Measurements from ENCODE around the gene MEF2A. TPM values are rescaled to one million over a fixed set of nuclear protein-coding genes. Genes with fewer than 3 reads are reported as not detected.

MEF2A gene
- total RNA-seq, 4 donors from 2014 or later = 16.9 to 47.5 (median 24.3) TPM

DNA sequence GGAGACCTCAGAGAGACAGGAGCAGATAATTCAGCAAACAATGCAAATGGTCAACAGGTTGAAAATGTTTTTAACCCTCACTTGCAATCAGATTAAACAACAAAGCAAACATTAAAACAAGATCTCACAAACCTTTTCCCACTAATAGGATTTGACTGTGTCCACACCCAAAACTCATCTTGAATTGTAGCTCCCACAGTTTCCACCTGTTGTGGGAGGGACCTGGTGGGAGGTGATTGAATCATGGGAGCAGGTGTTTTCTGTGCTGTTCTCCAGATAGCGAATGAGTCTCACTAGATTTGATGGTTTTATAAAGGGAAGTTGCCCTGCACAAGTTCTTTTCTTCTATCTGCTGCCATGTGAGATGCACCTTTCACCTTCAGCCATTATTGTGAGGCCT, 168.8 kb downstream of the MEF2A start:
- Histone ChIP-seq H3K27ac (peak overlapping the region in 1 of 4 donors; percentile 85), H3K4me3 (no peak overlapping the region), H3K9me3 (no peaks in the 10 kb centered on the region), H3K27me3 (no peaks in the 10 kb centered on the region), H3K4me1 (peaks cover 5 to 38% (median 18%) of the 10 kb centered on the region in 3 donors), H3K36me3 (peaks cover 0 to 3% (median 0%) of the 10 kb centered on the region in 3 donors)
- intact Hi-C loops (cut with DNase I) = no loop called here
- 80 to 100% methylated on average over 1 of the region's 1 CpG for WGBS, 2 donors
- TF ChIP-seq CTCF (IDR thresholded peaks at IDR 0.05) (no peak), POLR2A (IDR thresholded peaks at IDR 0.05) (no peak)
- DNase-seq = no peak

DNA sequence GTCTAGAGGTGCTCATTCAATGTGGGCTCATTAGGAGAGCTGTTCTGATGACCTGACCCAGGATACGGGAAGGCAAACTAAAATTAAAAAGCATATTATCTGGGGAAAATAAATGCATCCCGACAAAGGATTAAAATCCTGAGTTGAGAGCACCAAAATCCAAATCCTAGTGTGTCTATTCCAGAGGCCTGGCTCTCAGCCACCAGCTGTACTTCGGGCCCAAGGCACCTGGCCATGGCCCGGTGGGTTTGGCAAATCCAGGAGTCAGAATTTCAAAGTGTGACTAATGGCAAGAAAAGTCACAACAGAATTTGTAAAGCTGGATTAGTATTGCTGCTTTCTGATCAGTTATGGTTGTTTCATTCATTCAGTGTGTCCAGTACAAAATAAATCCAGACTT, 170.1 kb downstream of the MEF2A start:
- no peak for TF ChIP-seq CTCF (IDR thresholded peaks at IDR 0.05)
- no peak for TF ChIP-seq POLR2A (IDR thresholded peaks at IDR 0.05)
- Histone ChIP-seq H3K27ac (no peak overlapping the region), H3K36me3 (no peaks in the 10 kb centered on the region), H3K4me1 (peaks cover 5 to 25% (median 17%) of the 10 kb centered on the region in 3 donors), H3K27me3 (no peaks in the 10 kb centered on the region), H3K4me3 (no peak overlapping the region), H3K9me3 (no peaks in the 10 kb centered on the region)
- DNase-seq = no peak
- WGBS, 2 donors = 54 to 63% methylated on average over 4 of the region's 4 CpGs
- intact Hi-C loops (cut with DNase I) = no loop called here

GRCh38 chr15:99736702-99737101, 170.9 kb downstream of the MEF2A start:
- H3K27ac ChIP-seq = no peak overlapping the region
- H3K36me3 ChIP-seq = no peaks in the 10 kb centered on the region
- no peak for TF ChIP-seq CTCF (IDR thresholded peaks at IDR 0.05)
- TF ChIP-seq POLR2A (IDR thresholded peaks at IDR 0.05) = no peak
- no peak overlapping the region for H3K4me3 ChIP-seq
- H3K27me3 ChIP-seq = no peaks in the 10 kb centered on the region
- no peaks in the 10 kb centered on the region for H3K9me3 ChIP-seq
- intact Hi-C loops (cut with DNase I) = no loop called here
- 88 to 93% methylated on average over 2 of the region's 2 CpGs for WGBS, 2 donors
- H3K4me1 ChIP-seq = peaks cover 5 to 16% (median 9%) of the 10 kb centered on the region in 3 donors
- DNase-seq = no peak

DNA sequence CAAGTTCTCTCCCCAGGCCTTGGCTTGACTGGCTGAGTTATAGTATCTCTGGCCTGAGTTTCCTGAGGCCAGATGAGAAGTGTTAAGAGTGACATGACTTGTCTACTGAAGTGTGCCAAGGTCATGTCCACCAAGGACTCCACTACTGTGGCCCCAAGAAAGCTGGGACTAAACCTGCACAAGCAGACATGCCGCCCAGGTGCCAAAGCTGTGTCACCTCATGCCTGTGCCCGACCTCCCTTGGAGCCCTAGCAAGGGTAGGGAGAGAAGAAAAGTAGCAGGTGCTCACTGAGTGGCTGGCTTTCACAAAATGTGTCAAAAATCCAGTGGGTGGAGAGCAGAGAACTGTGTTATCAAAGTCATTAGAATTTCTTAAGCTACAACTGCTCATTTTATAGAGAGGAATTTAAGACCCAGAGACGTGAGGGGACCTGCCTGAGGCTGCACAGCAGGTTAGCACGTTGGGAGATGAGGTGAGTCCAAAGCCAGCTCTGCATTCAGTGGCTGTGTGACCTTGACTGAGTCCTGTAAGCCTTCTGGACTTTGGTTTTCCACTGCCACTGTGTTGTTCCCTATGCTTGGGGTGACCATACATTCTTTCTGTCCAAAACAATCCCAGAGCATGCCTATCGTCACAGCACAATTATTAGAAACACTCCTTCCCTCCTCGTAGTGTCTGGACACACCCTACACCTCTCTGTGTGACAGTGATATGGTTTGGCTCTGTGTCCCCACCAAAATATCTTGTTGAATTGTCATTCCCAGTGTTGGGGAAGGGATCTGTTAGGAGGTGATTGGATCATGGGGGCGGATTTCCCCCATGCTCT, 172.4 kb downstream of the MEF2A start:
- H3K9me3 ChIP-seq = no peaks in the 10 kb centered on the region
- no peaks in the 10 kb centered on the region for H3K27me3 ChIP-seq
- no peak overlapping the region for H3K27ac ChIP-seq
- intact Hi-C loops (cut with DNase I) = no loop called here
- peaks cover 0 to 6% (median 4%) of the 10 kb centered on the region in 3 donors for H3K4me1 ChIP-seq
- H3K4me3 ChIP-seq = no peak overlapping the region
- DNase-seq = no peak
- 84 to 86% methylated on average over 5 of the region's 7 CpGs for WGBS, 2 donors
- H3K36me3 ChIP-seq = no peaks in the 10 kb centered on the region
- no peak for TF ChIP-seq CTCF (IDR thresholded peaks at IDR 0.05)
- no peak for TF ChIP-seq POLR2A (IDR thresholded peaks at IDR 0.05)

DNA sequence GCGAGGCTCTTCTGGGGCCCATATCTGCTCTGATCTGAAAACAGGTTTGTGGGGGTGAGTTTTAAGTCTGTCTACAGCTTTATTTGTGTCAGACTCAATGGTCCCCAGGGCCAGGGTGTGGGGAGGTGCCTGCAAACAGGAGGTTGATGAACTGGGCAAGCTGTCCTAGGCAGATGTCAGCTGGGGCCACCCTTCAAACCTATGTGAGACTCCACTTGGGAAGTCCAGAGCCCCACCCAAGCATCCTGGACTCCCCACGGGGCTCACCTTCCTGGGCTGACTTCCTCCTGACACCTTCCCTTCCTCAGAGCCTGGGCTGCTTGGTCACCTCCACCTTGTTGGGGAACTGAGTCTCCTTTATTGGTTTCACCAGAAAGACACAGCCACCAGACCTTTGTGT, 176.1 kb downstream of the MEF2A start:
- intact Hi-C loops (cut with DNase I) = no loop called here
- 71 to 90% methylated on average over 1 to 2 of the region's 2 CpGs for WGBS, 2 donors
- H3K9me3 ChIP-seq = no peaks in the 10 kb centered on the region
- H3K27ac ChIP-seq = no peak overlapping the region
- no peaks in the 10 kb centered on the region for H3K4me1 ChIP-seq
- H3K36me3 ChIP-seq = no peaks in the 10 kb centered on the region
- no peaks in the 10 kb centered on the region for H3K27me3 ChIP-seq
- no peak for TF ChIP-seq POLR2A (IDR thresholded peaks at IDR 0.05)
- no peak for TF ChIP-seq CTCF (IDR thresholded peaks at IDR 0.05)
- no peak for DNase-seq
- H3K4me3 ChIP-seq = no peak overlapping the region
